Mesenteric fat pad (tissue), 1 donor: ENCODE data around the gene SP100. TPM values are rescaled to one million over a fixed set of nuclear protein-coding genes. Genes with fewer than 3 reads are reported as not detected.
"Not testable (repeated sequence)": the region's sequence is repeated elsewhere in the genome, so short reads cannot be mapped to it uniquely, and the experiment has no call there.

Experiments
- DNase-seq: peaks from one replicate; pipeline ENCODE4 v3.0.0-alpha.2; 2020; ENCODE audit warnings: low spot score
- total RNA-seq: library from RNA; stranded (reverse); fragmentation: NEBNext Ultra II Directional; extraction: Animal tissue kit (Norgen Biotek cat#: 25700); gene quantifications from one replicate; pipeline ENCODE4 v1.2.1, GENCODE V29; 2021
- donor health status: DM: yes; HTN: yes; CAD: no.

SP100 gene
- total RNA-seq, 1 donor from 2014 or later: 121 TPM

DNA sequence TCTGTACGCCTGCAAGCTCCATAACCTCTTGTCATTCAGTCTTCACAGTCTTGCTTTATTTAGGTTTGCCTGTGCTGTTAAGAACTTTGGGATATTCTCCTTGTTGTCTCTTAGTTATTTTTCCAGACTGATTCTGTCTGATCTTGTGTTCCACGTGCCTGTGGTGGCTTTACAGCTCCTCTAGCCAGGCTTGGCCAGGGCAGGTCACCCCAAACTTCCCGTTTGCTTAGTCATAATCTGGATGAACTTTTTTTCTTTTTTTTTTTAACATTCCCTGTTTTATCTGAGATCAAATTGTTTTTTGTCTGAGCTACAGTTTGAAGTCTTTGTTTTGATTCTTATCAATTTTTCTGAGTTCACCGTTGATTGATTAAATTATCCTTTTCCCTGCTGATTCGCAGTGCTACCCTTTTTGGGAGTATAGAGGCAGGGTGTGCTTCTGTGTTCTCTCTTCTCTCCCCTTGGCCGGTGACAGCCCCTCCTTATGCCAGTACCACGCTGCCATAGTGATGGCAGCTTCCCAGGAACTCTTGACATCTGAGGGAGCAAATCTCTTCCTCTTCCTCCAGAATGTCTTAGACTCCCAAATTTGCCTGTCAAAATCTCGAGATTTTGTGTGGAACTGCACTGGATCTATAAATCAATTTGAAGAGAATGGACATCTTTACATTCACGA, 2.5 kb downstream of the SP100 start:
- DNase-seq: no peak

DNA sequence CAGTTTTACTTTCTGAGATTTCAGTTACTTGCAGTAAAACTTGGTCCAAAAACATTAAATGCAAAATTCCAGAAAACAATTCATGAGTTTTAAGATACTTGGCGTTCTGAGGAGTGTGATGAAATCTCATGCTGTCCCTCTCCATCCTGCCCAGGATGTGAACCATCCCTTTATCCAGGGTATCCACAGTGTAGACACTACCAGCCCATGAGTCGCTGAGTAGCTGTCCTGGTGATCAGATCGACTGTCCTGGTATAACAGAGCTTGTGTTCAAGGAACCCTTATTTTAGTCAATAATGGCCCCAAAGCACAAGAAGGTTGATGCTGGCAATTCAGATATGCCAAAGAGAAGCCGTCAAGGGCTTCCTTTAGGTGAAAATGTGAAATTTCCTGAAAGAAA, 3.2 kb downstream of the SP100 start:
- no peak for DNase-seq

DNA sequence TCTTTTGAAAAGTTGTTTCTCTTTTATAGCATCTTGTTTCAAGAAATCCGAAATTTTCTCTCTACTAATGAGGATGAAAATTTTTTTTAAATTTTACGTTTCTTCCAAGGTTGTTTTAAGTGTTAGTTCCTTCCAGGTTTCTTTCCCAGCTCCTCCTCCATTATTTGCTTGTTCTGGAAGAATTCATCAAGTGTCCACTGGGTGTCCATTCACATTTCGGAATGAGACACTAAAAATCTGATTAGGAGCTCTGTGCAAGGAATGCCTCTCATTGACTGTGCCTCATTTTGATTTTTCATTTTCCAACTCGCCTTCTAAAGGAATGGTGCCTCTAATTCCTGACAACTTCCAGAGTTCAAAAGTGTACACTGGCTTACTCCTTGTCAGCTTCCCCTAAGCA, 6.1 kb downstream of the SP100 start:
- no peak for DNase-seq

GRCh38 chr2:230423851-230424458, 8.0 kb downstream of the SP100 start:
- no peak for DNase-seq

GRCh38 chr2:230425377-230425776, 9.4 kb downstream of the SP100 start:
- no peak for DNase-seq

DNA sequence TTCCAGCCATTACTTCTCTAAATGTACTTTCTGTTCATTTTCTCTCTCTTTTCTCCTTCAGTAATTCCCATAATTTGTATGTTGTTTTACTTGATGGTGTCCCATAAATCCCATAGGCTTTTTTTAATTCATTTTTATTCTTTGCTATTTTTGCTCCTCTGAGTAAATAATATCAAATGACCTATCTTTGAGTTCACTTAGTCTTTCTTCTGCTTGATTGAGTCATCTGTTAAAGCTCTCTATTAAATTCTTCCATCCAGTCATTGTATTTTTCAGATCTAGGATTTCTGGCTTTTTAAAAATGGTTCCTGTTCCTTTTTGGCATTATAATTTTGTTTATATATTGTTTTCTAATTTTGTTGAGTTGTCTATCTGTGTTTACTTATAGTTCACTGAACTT, 13.5 kb downstream of the SP100 start:
- DNase-seq: no peak

DNA sequence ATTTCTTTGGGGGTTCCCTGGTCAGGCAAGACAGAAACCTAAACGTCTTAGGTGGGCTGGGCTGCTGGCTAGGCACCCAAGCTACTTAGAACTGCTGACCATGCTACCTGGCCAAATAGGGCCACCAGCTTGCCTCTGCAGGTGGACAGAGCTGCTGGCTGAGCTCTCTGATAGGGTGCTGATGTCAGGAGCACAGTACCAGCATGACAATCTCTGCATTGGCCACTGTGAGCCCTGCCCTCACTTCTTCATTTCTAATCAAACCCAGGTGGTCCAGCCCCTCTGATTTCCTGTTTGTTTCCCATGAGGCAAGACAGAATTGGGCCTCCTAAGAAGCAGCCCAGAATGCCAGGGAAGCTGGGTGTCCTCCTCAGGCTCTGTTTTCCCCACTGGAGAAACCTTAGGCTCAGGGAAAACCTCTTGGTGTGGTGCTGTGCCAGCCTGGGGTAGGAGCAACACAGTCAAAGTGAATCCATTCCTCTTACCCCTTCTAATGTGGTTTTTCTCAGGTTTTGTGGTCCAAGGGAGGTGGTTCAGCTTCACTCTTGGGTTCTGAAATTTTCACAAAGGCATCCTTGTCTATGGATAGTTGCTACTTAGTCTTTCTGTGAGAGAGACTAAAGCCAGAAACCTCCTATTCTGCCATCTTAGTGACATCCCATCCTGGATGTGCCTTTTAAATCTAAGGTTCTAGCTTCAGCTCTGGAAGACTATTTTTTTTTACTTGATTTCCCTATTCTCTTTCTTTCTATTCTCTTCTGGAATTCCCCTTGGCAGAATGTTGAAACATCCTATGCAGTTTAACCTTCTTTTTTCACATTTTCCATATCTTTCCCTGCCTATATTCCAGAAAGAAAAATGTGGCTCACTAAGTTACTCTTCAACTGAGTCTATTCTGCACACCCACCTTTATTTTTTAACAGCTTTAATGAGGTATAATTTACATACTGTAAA, 15.2 kb downstream of the SP100 start:
- DNase-seq: no peak

- no peak for DNase-seq
These were observed 18.8 kb downstream of the SP100 start for GRCh38 chr2:230434677-230435324.

- no peak for DNase-seq
These were observed 19.4 kb downstream of the SP100 start for GRCh38 chr2:230435431-230435830.

DNA sequence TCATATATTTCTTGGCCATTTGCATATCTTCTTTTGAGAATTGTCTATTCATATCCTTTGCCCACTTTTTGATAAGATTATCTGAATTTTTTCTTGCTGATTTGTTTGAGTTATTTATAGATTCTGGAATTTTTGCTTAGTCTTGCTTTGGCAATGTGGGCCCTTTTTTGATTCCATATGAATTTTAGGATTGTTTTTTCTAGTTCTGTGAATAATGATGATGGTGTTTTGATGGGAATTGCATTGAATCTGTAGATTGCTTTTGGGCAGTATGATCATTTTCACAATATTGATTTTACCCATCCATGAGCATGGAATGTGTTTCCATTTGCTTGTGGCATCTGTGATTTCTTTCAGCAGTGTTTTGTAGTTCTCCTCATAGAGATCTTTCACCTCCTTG, 23.1 kb downstream of the SP100 start:
- DNase-seq: not testable (repeated sequence)

- no peak for DNase-seq
These were observed 23.6 kb downstream of the SP100 start for GRCh38 chr2:230439590-230439989.

- DNase-seq: no peak
These were observed 25.4 kb downstream of the SP100 start for GRCh38 chr2:230441227-230441897.

GRCh38 chr2:230443541-230443940, 27.5 kb downstream of the SP100 start:
- DNase-seq: no peak

DNA sequence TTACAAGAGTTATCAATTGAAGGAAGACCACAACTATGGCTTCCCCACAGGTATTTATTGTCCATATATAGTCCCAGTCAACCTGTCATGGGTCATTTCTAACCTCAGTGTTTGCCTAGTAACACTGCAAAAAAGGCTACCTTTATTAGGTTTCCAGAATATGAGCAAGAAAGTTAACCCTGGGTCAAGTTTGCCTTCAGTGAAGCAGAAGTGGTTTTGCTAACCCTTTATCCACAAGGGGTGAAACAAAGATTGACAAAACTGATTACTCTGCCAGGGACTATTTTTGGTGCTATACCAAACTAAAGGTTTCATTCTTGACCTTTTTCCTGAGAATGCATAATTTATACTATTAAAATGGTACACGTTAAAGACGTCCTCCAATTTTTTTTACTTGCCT, 28.8 kb downstream of the SP100 start:
- DNase-seq: no peak

- DNase-seq: no peak
These were observed 31.0 kb downstream of the SP100 start for GRCh38 chr2:230447036-230447435.

- no peak for DNase-seq
These were observed 31.8 kb downstream of the SP100 start for GRCh38 chr2:230447455-230448451.

GRCh38 chr2:230449901-230450467, 34.0 kb downstream of the SP100 start:
- no peak for DNase-seq

DNA sequence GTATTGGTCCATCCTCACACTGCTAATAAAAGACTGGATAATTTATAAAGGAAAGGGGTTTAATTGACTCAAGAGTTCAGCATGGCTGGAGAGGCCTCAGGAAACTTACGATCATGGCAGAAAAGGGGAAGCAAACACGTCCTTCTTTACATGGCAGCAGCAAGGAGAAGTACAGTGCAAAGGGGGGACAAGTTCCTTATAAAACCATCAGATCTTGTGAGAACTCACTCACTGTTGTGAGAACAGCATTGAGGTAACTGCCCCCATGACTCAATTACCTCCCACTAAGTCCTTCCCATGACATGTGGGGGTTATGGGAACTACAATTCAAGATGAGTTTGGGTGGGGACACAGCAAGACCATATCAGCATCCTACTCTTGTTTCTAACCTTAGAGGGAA, 37.0 kb downstream of the SP100 start:
- DNase-seq: no peak

DNA sequence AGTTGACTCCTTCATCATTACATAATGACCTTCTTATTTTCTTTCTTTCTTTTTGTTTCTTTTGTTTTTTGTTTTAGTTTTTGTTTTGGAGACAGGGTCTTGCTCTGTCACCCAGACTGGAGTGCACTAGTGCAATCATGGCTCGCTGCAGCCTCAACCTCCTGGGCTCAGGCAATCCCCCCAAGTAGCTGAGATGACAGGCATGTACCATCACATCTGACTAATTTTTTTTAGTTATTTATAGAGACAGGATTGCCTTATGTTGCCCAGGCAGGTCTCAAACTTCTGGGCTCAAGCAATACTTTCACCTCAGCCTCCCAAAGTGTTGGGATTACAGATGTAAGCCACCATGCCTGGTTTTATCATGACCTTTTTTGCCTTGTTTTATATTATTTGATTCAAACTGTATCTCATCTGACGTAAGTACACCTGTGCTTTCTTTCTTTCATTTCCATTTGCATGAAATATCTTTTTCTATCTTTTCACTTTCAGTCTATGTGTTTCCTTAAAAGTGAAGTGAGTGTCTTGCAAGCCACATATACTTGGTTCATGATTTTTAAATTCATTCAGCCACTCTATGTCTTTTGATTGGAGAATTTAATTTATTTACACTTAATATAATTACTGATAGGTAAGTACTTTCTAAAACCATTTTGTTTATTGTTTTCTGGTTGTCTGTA, 39.1 kb downstream of the SP100 start:
- no peak for DNase-seq
